ENCODE data around the gene C1QTNF12. TPM values are rescaled to one million over a fixed set of nuclear protein-coding genes. Genes with fewer than 3 reads are reported as not detected.

Gene C1QTNF12
- total RNA-seq, 1 experiment from 2014 or later: 4.4 TPM

DNA sequence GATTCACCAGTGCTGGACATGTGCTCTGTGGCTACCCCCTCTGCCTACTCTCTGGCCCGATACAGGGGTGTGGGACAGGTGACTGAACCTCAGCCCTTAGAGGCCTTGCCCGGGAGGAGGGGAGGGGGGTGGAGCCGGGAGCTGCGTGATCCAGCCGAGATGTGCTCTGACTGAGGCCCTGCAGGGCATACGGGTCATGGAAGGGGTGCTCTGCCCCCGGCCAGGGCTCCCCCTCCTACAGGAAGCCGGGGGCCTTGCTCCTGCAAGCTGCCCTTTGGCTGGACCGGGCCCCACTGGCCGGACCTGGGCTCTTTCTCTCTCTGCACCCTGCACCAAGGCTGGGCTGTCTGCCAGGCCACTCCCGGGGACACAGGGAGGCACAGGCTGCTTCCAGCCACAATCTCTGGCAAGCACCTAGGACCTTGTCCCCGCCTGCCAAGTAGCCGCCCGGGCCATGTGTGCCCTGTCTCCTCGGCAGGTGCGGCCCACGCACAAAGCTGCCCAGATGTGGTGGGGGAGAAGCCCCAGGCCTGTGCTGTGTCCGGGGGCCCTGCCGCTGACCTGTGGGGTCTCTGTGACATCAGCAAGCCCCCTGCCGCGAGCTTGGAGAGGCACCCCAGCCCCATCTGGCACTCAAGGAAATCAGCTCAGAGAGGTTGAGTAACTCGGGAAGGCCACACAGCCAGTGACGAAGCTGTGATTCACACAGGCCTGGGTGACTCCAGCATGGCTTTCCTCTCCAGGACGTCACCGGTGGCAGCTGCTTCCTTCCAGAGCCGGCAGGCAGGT is 35.2 kb upstream of the C1QTNF12 start:
- Histone ChIP-seq H3K27ac (ENCODE audit: insufficient read length, low read depth, low read length) (no peak overlapping the region), H3K4ac (ENCODE audit: low read depth, low read length) (no peak overlapping the region), H2BK120ac (ENCODE audit: low read depth, low read length, poor library complexity, severe bottlenecking) (no peak overlapping the region), H2BK20ac (ENCODE audit: low read depth, low read length, poor library complexity, severe bottlenecking) (no peak overlapping the region), H4K20me1 (ENCODE audit: control insufficient read depth, insufficient read depth, insufficient read length) (no peaks in the 10 kb centered on the region), H3K79me2 (ENCODE audit: insufficient read depth, low read length) (no peaks in the 10 kb centered on the region), H2BK15ac (ENCODE audit: low read depth, low read length) (no peak overlapping the region), H2BK12ac (ENCODE audit: insufficient read length, low read depth, low read length) (no peak overlapping the region), H4K8ac (replicated peaks; ENCODE audit: insufficient read length, low read depth, low read length) (no peak overlapping the region), H3K56ac (ENCODE audit: insufficient read length, low read depth, low read length) (no peak overlapping the region), H2AK5ac (ENCODE audit: insufficient read length, low read length) (no peak overlapping the region), H3T11ph (ENCODE audit: low read length) (no peak overlapping the region), H3K9ac (ENCODE audit: extremely low read depth, insufficient read length, low read length) (no peak overlapping the region), H3K23me2 (ENCODE audit: insufficient read length, low read depth, low read length, poor library complexity, severe bottlenecking) (no peaks in the 10 kb centered on the region), H2BK5ac (ENCODE audit: insufficient read length, low read length) (no peak overlapping the region), H4K5ac (ENCODE audit: insufficient read length, low read depth, low read length) (no peak overlapping the region), H4K91ac (ENCODE audit: insufficient read length, low read depth, low read length) (no peak overlapping the region), H3K27me3 (ENCODE audit: insufficient read depth, low read length) (no peaks in the 10 kb centered on the region), H3K9me3 (ENCODE audit: control insufficient read depth, low read depth, low read length) (no peaks in the 10 kb centered on the region), H3K18ac (ENCODE audit: insufficient read length, low read depth, low read length) (no peak overlapping the region), H3K4me2 (ENCODE audit: insufficient read depth, insufficient read length, low read length) (no peak overlapping the region), H2AFZ (ENCODE audit: low read length) (no peak overlapping the region), H3K79me1 (ENCODE audit: insufficient read depth, low read depth, low read length, poor library complexity, severe bottlenecking) (no peaks in the 10 kb centered on the region), H3K14ac (ENCODE audit: insufficient read depth, low read length) (no peak overlapping the region; the same call in 1 of the 2 replicates), H3K23ac (ENCODE audit: insufficient read length, low read depth, low read length) (no peak overlapping the region), H3K4me1 (ENCODE audit: insufficient read depth, low read length) (no peaks in the 10 kb centered on the region)
- Mint-ChIP-seq H3K27ac (no peak overlapping the region), H3K9me3 (no peaks in the 10 kb centered on the region; a peak in 1 of 5 replicates), H3K4me3 (no peak overlapping the region), H3K36me3 (ENCODE audit: insufficient read depth in 1 of 3, low read depth in 3 of 3) (no peaks in the 10 kb centered on the region), H3K4me1 (0 out of 4 replicates have a peak, but pooled peaks cover 0 to 5% of the 10 kb centered on the region in 2 experiments), H3K27me3 (ENCODE audit: low read depth) (peaks cover 6% of the 10 kb centered on the region)
- WGBS (ENCODE audit: extremely low coverage, insufficient read length, low lambda C conversion rate): no CpG with 5 or more reads among the region's 26 CpGs
- DNase-seq: no peak
- TF ChIP-seq, protein P1, sequence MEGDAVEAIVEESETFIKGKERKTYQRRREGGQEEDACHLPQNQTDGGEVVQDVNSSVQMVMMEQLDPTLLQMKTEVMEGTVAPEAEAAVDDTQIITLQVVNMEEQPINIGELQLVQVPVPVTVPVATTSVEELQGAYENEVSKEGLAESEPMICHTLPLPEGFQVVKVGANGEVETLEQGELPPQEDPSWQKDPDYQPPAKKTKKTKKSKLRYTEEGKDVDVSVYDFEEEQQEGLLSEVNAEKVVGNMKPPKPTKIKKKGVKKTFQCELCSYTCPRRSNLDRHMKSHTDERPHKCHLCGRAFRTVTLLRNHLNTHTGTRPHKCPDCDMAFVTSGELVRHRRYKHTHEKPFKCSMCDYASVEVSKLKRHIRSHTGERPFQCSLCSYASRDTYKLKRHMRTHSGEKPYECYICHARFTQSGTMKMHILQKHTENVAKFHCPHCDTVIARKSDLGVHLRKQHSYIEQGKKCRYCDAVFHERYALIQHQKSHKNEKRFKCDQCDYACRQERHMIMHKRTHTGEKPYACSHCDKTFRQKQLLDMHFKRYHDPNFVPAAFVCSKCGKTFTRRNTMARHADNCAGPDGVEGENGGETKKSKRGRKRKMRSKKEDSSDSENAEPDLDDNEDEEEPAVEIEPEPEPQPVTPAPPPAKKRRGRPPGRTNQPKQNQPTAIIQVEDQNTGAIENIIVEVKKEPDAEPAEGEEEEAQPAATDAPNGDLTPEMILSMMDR (conservative IDR thresholded peaks at IDR 0.05): no peak
